Right lobe of liver (tissue), 4 donors: ENCODE measurements around the gene SELENOV.

Source experiments
- CTCF ChIP-seq, 4 donors: fragments of 200-600 bp in 3 of 4; fragments of 450-650 bp in 1 of 4; IDR thresholded peaks; one replicate each; pipeline versions ENCODE4 v1.5.1 to v1.8.0; 2016 to 2022; ENCODE audit warnings: antibody characterized with exemption in 4 of 4, mild to moderate bottlenecking in 2 of 4
- POLR2A ChIP-seq: fragments of 450-650 bp; IDR thresholded peaks from one replicate; pipeline ENCODE4 v1.6.1; 2017; ENCODE audit warnings: antibody characterized with exemption, mild to moderate bottlenecking
- donor health status: DM: no; HTN: no; CAD: no.
- donor health status: DM: no; HTN: no; CAD: no.
- donor health status: DM: no; HTN: yes; CAD: no.

- TF ChIP-seq CTCF (IDR thresholded peaks at IDR 0.05), result no peak
- no peak for TF ChIP-seq POLR2A
Observed at GRCh38 chr19:39489756-39490155, 25.2 kb upstream of the SELENOV start.
